ENCODE data around the gene MRPS22. TPM values are rescaled to one million over a fixed set of nuclear protein-coding genes. Genes with fewer than 3 reads are reported as not detected.

The MRPS22 gene
- total RNA-seq, 1 donor from 2014 or later, result 45.7 TPM

- no peaks in the 10 kb centered on the region for H3K36me3 ChIP-seq (ENCODE audit: control insufficient read depth, insufficient read depth, low read length)
- no peaks in the 10 kb centered on the region for H3K27me3 ChIP-seq (ENCODE audit: control insufficient read depth, insufficient read depth, low read length)
- no peak overlapping the region for H3K4me3 ChIP-seq (ENCODE audit: low read depth, low read length)
- TF ChIP-seq CTCF (IDR thresholded peaks at IDR 0.05; ENCODE audit: insufficient read depth, low read length, poor library complexity, severe bottlenecking), result no peak
- no peak for DNase-seq (ENCODE audit: low read depth)
These were observed 39.4 kb upstream of the MRPS22 start for GRCh38 chr3:139304383-139304782.

DNA sequence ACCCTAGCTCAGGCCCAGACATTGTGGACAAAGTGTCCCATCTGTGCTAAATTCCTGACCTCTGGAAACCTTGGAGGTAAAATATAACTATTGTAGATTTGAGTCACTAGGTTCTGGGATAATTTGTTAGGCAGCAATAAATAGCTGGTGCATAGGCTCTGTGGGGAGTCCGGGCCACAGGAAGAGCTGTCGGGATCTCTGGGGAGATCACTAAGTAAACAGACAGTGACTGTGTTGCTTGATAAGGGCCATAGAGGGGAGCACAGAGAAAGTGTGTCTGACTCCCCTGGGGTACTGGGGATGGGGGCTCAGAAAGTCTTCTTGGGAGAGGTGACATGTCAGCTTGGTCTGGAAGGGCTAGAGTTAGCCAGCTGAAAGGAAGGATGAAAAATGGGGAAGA lies 37.7 kb upstream of the MRPS22 start:
- TF ChIP-seq CTCF (IDR thresholded peaks at IDR 0.05; ENCODE audit: insufficient read depth, low read length, poor library complexity, severe bottlenecking), result no peak
- Histone ChIP-seq H3K4me3 (ENCODE audit: low read depth, low read length) (no peak overlapping the region), H3K27me3 (ENCODE audit: control insufficient read depth, insufficient read depth, low read length) (no peaks in the 10 kb centered on the region), H3K36me3 (ENCODE audit: control insufficient read depth, insufficient read depth, low read length) (no peaks in the 10 kb centered on the region)
- no peak for DNase-seq (ENCODE audit: low read depth)

DNA sequence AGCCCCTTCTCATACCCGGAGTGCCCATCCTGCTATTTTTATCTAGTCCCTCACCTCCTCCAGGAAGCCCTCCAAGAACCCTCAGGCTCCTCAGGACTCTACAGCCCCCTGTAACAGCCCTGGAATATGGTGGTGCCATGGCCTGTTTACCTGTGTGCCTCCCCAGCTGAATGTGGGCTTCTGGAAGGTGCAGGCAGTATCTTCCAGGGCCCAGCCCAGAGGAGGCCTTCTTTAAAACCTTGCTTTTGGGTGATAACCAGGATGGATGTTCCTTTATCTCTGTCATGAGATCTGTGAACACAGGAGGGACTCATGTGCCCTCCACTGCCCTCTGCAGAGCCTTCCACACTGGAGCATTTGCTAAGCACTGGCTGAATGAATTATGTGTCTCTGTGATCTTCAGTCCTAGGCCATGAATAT lies 36.7 kb upstream of the MRPS22 start:
- no peak for TF ChIP-seq CTCF (IDR thresholded peaks at IDR 0.05; ENCODE audit: insufficient read depth, low read length, poor library complexity, severe bottlenecking)
- H3K4me3 ChIP-seq (ENCODE audit: low read depth, low read length), result no peak overlapping the region
- no peaks in the 10 kb centered on the region for H3K36me3 ChIP-seq (ENCODE audit: control insufficient read depth, insufficient read depth, low read length)
- H3K27me3 ChIP-seq (ENCODE audit: control insufficient read depth, insufficient read depth, low read length), result no peaks in the 10 kb centered on the region
- DNase-seq (ENCODE audit: low read depth), result no peak

DNA sequence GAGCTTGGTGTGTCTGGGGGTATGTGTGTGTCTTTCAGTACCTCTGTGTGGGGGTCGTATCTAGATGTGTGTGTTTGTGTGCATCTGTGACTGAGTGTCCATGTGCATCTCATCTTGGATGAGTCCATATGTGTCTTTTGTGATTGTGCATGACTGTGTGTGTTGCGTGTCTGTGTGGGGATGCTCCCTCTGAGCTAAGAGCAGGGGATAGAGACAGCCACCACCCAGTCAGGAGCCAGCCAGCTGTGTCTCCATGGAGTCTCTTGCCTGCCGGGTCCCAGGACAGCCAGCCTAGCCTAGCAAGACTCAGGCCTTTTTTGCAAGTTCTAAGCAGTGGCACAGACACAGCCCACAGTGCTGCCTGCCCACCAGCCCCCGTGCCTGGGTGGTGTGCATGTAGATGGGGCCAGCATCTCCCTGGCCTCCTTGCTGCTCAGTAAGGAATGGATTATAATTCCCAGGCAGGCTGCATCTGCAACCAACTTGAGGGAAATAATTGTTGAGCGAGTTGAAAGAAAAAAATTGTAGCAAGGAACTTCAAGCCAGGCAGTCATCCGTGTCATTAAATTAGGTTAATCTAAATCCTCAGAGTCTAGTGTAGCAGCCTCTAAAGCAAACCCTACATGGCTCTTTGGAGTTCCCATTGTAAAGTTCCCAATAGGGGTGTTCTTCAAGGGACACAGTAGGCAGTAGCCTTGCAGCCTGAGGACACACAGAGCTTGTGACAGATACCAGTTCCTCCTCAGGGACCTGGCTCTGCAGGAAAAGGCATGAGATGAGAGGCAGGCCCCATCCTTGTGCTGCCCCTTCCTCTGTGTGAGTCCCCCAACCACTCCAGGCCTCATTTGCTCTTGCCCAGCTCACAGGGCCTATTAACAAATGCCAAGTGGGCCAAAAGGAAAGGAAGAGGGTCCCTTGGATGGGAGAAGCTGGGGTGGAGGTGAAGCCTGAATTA lies 35.9 kb upstream of the MRPS22 start:
- no peaks in the 10 kb centered on the region for H3K27me3 ChIP-seq (ENCODE audit: control insufficient read depth, insufficient read depth, low read length)
- H3K36me3 ChIP-seq (ENCODE audit: control insufficient read depth, insufficient read depth, low read length), result no peaks in the 10 kb centered on the region
- DNase-seq (ENCODE audit: low read depth), result no peak
- H3K4me3 ChIP-seq (ENCODE audit: low read depth, low read length), result no peak overlapping the region
- no peak for TF ChIP-seq CTCF (IDR thresholded peaks at IDR 0.05; ENCODE audit: insufficient read depth, low read length, poor library complexity, severe bottlenecking)

DNA sequence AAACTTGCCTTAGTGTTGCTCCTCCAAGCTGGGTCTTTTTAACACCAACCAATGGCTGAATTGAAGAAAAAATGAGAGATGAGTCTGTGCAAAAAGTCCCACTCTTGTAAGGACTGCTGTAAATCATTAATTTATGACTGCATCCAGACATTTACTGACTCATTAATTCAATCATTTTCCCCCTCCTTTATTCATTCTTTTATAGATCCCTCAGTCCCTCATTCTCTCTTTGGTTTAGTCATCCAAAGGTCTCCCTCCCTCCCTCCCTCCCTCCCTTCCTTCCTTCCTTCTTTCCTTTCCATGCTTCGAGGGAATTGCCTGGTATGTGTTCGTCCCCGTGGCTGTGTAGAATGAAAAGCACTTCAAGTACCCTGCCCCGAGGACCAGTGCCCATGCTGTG lies 35.3 kb upstream of the MRPS22 start:
- Histone ChIP-seq H3K36me3 (ENCODE audit: control insufficient read depth, insufficient read depth, low read length) (no peaks in the 10 kb centered on the region), H3K27me3 (ENCODE audit: control insufficient read depth, insufficient read depth, low read length) (no peaks in the 10 kb centered on the region), H3K4me3 (ENCODE audit: low read depth, low read length) (no peak overlapping the region)
- TF ChIP-seq CTCF (IDR thresholded peaks at IDR 0.05; ENCODE audit: insufficient read depth, low read length, poor library complexity, severe bottlenecking), result no peak
- peak; percentile 71 for DNase-seq (ENCODE audit: low read depth)
